ENCODE measurements around the gene BCAS3.

The BCAS3 gene

DNA sequence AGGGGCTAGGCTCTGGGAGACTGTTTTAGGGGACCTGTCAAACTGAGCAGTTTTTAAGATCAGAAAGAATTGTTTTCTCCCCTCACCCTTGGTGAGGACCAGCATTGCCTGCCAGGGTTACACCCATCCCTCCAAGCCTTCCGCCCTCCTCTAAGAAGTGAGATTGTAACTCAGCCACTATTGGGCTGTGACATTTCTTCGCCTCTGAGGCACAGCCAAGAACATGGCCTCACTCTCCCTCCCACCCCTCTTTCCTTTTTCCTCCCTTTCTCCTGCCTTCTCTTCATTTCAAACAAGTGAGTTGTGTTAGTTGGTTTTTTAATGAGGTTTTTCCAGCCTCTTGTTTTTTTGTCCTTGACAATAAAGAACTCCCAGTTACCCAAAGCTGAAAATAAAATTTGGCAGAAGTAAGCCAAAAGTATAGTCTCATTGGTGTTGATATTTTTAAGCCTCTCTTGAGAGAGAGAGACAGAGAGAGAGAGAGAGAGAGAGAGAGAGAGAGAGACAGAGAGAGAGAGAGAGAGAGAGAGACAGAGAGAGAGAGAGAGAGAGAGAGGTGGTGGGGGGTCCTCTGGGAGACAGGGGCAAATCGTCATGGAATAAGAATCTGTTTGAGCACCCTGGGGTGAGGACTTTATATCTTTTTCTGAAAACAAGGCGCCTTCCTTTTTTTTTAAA lies 644.8 kb downstream of the BCAS3 start:
- TF ChIP-seq, protein P1, sequence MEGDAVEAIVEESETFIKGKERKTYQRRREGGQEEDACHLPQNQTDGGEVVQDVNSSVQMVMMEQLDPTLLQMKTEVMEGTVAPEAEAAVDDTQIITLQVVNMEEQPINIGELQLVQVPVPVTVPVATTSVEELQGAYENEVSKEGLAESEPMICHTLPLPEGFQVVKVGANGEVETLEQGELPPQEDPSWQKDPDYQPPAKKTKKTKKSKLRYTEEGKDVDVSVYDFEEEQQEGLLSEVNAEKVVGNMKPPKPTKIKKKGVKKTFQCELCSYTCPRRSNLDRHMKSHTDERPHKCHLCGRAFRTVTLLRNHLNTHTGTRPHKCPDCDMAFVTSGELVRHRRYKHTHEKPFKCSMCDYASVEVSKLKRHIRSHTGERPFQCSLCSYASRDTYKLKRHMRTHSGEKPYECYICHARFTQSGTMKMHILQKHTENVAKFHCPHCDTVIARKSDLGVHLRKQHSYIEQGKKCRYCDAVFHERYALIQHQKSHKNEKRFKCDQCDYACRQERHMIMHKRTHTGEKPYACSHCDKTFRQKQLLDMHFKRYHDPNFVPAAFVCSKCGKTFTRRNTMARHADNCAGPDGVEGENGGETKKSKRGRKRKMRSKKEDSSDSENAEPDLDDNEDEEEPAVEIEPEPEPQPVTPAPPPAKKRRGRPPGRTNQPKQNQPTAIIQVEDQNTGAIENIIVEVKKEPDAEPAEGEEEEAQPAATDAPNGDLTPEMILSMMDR (IDR thresholded peaks at IDR 0.05; ENCODE audit: insufficient read depth, low read depth, low read length, missing control alignments) = no peak
- DNase-seq (ENCODE audit: low read depth) = no peak

DNA sequence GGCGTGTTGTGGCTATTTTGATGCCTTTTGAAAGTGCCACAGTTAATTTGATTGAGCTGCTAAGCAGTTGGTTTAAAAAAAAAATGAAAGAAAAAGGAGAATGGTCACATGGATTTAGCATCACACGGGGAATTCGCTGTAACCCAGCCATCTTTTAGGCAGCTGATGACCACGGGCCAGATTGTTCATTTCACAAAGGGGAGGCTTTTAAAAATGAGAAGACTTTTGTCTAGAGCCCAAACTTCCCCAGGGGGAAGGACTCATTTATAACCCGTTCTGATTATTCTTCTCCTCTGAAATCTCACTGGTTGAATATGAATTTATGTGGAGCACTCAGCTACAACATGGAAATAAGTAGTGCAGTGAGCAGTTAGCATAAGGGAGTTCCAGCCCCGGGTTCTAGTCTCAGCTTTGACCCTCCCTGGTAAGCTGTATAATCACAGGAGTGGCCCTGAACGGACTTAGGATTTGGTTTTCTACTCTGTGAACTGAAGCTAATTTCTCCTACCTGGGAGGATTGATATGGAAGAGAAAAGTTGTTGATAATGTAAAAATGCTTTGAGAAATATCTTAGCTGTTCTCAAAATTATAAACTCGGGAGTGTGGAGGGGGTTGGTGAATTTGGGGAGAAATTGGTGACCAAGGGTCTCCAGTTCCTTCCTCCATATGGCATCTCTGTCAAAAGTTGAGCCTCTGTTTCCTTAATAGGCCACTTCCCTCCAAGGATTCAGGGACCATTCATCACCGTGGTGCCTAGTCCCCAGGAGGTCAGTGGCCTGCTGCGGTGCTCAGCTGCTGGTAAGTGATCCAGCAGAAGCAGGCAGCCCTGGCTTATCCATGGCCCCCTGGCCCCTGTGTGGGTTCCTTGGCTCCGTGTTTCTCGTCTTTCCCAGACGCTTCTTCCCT lies 645.6 kb downstream of the BCAS3 start:
- TF ChIP-seq, protein P1 (IDR thresholded peaks at IDR 0.05; ENCODE audit: insufficient read depth, low read depth, low read length, missing control alignments) = no peak
- no peak overlapping the region for H3K4me3 ChIP-seq (ENCODE audit: low read depth, low read length)
- DNase-seq (ENCODE audit: low read depth) = no peak

More for the DNA sequence above, 644.8 kb downstream of the BCAS3 start:
- no peak overlapping the region for H3K4me3 ChIP-seq (ENCODE audit: low read depth, low read length)

DNA sequence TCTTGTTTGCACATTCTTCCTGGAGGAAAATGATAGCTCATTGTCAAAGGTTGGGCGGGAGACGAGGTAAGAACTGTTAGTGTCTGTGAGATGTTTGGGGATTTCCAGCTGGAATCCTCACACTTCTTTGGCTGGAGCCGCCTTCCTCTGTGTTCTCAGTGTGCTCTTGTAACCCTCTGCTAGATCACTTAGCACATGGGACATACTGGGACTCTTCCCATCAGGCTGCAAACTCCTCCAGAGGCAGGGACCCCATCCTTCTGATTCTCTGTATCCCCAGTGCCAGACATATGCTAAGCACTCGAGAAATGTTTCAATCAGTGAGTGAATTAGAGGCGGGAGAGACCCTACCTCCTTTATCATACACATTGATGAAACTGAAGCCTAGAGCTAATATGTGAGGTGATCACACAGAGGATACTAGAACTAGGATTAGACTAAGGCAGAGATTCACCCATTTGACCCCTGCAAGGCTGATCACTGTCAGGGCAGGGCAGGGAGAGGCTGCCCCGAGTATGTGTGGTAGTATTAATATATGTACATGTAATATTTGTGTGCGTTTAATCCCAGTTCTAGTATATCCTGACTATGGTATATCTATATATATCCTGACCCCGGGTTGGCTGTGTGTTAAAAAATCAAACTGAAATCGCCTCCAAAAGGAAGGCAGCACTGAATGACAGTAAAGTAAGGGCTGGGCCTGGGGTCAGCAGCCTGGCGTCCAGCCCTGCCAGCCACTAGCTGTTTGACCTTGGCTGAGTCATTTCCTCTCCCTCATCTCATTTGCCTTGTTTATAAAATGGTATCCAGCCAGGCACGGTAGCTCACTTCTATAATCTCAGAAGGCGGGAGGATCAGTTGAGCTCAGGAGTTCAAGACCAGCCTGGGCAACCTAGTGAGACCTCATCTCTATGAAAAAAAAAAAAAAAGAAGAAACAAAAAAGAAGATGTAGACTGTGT lies 646.5 kb downstream of the BCAS3 start:
- TF ChIP-seq, protein P1 (IDR thresholded peaks at IDR 0.05; ENCODE audit: insufficient read depth, low read depth, low read length, missing control alignments) = no peak
- no peak for DNase-seq (ENCODE audit: low read depth)

DNA sequence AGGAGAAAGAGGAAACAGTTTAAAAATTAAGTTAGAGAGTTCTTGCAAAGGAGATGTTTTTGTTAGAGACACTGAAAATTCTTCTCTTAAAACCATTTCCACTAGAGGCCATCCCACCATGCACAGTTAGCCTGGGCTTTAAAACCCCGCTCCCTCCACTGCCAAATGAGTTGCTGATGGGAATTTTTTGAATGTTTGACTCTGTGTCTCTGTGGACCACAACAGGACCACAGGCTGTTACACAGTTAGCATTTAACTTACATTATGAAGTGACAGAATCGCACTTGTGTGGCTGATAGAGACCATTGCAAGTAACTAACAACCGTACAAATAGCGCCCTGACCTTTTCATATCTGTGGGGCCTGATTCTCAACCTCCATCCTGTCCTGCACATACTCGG lies 647.3 kb downstream of the BCAS3 start:
- DNase-seq (ENCODE audit: low read depth) = no peak
- no peak overlapping the region for H3K4me3 ChIP-seq (ENCODE audit: low read depth, low read length)
- TF ChIP-seq, protein P1 (IDR thresholded peaks at IDR 0.05; ENCODE audit: insufficient read depth, low read depth, low read length, missing control alignments) = no peak

More for the DNA sequence above, 646.5 kb downstream of the BCAS3 start:
- H3K4me3 ChIP-seq (ENCODE audit: low read depth, low read length) = no peak overlapping the region

DNA sequence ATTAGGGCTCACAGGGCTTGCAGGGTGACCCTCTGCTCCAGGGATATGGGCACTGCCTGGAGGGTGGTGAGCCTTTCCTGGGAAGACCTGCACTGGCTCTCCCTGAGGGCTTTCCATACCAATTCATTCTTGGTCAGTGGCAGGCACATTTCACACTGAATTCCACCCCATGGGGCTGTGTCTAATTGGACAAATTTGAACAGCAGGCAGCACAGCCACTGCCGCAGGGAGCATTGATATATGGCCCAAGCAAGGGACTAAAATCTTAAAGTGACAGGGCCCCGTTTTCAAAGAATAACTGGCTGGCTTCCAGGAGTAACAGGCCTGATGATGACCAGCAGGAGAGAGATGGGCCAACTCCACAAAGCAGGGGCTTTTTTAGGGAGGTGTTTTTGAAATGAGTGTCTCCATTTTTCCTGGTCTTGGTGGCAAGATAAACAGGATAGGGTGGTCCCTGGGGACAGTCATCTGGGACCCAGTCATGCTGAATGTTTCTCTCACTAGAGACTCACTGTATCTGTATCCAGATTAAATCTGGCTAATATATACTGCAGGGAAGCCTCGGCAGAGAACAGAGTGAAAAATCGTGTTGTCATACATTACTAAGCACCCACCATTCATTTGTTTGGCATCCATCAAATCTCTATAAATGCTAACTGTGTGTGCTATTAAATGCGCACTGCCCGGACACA lies 647.9 kb downstream of the BCAS3 start:
- no peak overlapping the region for H3K4me3 ChIP-seq (ENCODE audit: low read depth, low read length)
- TF ChIP-seq, protein P1 (IDR thresholded peaks at IDR 0.05; ENCODE audit: insufficient read depth, low read depth, low read length, missing control alignments) = no peak
- no peak for DNase-seq (ENCODE audit: low read depth)

DNA sequence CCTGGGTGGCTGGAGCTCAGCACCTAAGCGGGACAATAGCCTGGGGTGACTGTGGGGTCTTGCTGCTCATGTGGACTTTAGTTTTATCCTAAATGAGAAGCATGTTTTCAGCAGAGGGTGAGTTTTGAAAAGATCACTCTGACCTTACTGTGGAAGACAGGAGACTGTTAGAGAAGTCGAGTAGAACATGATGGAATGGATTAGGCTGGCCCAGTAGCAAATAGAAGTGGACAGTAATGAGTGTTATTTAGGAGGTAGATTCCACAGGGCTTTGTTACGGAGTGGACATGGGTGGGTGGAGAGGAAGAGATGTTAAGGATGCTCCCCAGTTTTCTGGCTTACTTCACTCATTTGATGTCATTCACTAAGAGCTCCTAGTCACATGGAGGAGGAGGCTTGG lies 648.7 kb downstream of the BCAS3 start:
- H3K4me3 ChIP-seq (ENCODE audit: low read depth, low read length) = no peak overlapping the region
- TF ChIP-seq, protein P1 (IDR thresholded peaks at IDR 0.05; ENCODE audit: insufficient read depth, low read depth, low read length, missing control alignments) = no peak

More for the DNA sequence above, 648.7 kb downstream of the BCAS3 start:
- DNase-seq (ENCODE audit: low read depth) = no peak

Measured in GM12865 (cell line).